NCI-H2196 treated with DMSO at 0.1 percent for 48 hours (cell line): ENCODE data around the gene AQP4.

Experiments
- DNase-seq: peaks from one replicate; lab custom pipeline; 2025; ENCODE audit not compliant: unreplicated experiment; lab: John Stamatoyannopoulos, UW

Gene AQP4

GRCh38 chr18:26865557-26865956 is at the start of gene AQP4:
Gene AQP4 (minus strand): TSS chr18:26865707. CDS start chr18:26865689, 18 bp downstream.
- DNase-seq, result no peak

- no peak for DNase-seq
Observed at GRCh38 chr18:26911840-26912239, 46.3 kb upstream of the AQP4 start.

GRCh38 chr18:26909599-26910290 is 44.2 kb upstream of the AQP4 start:
- DNase-seq, result no peak

GRCh38 chr18:26908906-26909305 is 43.4 kb upstream of the AQP4 start:
- no peak for DNase-seq

- DNase-seq, result no peak
Observed at GRCh38 chr18:26902291-26902690, 36.8 kb upstream of the AQP4 start.

GRCh38 chr18:26901020-26901419 is 35.5 kb upstream of the AQP4 start:
- no peak for DNase-seq

GRCh38 chr18:26894426-26894825 is 28.9 kb upstream of the AQP4 start:
- DNase-seq, result no peak

GRCh38 chr18:26893996-26894395 is 28.5 kb upstream of the AQP4 start:
- no peak for DNase-seq

GRCh38 chr18:26888259-26888658 is 22.8 kb upstream of the AQP4 start:
- no peak for DNase-seq

GRCh38 chr18:26875040-26875654 is 9.6 kb upstream of the AQP4 start:
- no peak for DNase-seq

- no peak for DNase-seq
Observed at GRCh38 chr18:26874283-26874682, 8.8 kb upstream of the AQP4 start.

GRCh38 chr18:26869640-26870039 is 4.1 kb upstream of the AQP4 start:
- no peak for DNase-seq

- DNase-seq, result no peak
Observed at GRCh38 chr18:26868968-26869586, 3.6 kb upstream of the AQP4 start.

GRCh38 chr18:26867471-26867870 is 2.0 kb upstream of the AQP4 start:
- DNase-seq, result no peak

- DNase-seq, result no peak
Observed at GRCh38 chr18:26864658-26865057, 849 bp downstream of the AQP4 start.

- DNase-seq, result no peak
Observed at GRCh38 chr18:26863921-26864497, 1.5 kb downstream of the AQP4 start.

GRCh38 chr18:26863122-26863879 is 2.2 kb downstream of the AQP4 start:
- DNase-seq, result peak; percentile 37

GRCh38 chr18:26862084-26862483 is 3.4 kb downstream of the AQP4 start:
- DNase-seq, result no peak

GRCh38 chr18:26854292-26854881 is 11.1 kb downstream of the AQP4 start:
- no peak for DNase-seq

- no peak for DNase-seq
Observed at GRCh38 chr18:26853401-26853800, 12.1 kb downstream of the AQP4 start.

- DNase-seq, result no peak
Observed at GRCh38 chr18:26843760-26844159, 21.7 kb downstream of the AQP4 start.
